ENCODE results near the gene USP37.

DNA sequence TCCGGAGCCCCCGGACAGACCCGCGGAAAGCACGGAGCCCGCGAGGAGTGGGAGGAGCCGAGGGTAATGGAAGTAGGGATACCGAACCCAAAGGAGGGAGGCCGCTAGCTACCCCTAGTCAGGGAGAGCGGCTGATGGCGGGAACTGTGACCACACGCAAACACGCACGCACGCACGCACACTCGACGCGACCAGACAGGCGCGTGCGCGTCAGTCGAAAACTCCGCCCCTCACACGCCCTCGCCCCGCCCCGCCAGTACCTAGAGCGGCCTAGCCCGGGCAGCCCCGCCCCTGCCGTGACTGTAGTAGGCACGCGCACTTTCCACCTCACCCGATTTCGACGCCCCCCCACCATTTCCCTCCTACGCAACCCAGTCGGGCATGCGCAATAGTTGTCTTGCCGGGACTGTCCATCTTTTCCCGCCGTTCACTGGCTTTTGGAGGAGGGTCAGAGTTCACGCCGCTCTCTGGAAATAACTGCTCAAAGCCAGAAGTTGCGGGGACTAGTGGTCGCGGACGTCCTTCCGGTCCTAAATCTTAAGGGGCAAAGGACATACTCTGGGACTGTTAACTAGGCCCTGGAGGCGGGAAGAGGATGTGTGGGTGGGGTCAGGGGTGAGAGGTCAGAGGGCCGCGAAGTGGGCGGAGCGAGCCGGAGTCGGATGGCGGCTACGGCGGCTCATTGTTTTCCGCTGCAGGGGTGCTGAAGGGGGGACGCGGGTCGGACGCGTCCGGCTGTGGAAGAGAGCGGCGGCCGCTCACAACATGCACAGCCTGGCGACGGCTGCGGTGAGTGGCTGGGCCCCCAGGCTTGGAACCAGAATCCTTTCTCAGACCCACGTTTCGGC, at the start of gene USP37, which contains the start of gene CNOT9:
- TF ChIP-seq, protein P1, sequence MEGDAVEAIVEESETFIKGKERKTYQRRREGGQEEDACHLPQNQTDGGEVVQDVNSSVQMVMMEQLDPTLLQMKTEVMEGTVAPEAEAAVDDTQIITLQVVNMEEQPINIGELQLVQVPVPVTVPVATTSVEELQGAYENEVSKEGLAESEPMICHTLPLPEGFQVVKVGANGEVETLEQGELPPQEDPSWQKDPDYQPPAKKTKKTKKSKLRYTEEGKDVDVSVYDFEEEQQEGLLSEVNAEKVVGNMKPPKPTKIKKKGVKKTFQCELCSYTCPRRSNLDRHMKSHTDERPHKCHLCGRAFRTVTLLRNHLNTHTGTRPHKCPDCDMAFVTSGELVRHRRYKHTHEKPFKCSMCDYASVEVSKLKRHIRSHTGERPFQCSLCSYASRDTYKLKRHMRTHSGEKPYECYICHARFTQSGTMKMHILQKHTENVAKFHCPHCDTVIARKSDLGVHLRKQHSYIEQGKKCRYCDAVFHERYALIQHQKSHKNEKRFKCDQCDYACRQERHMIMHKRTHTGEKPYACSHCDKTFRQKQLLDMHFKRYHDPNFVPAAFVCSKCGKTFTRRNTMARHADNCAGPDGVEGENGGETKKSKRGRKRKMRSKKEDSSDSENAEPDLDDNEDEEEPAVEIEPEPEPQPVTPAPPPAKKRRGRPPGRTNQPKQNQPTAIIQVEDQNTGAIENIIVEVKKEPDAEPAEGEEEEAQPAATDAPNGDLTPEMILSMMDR (IDR thresholded peaks at IDR 0.05), result peak in 1 of 3 experiments; percentile 40
- TF ChIP-seq POLR2A (IDR thresholded peaks at IDR 0.05), result peak; percentile 79
